Kidney glomerular epithelial cell (primary cell): ENCODE measurements around the gene LBHD1.
"Not testable (repeated sequence)": the region's sequence is repeated elsewhere in the genome, so short reads cannot be mapped to it uniquely, and the experiment has no call there.

Experiments
- DNase-seq: peaks from one replicate; lab custom pipeline; 2025; lab: John Stamatoyannopoulos, UW

The LBHD1 gene

DNA sequence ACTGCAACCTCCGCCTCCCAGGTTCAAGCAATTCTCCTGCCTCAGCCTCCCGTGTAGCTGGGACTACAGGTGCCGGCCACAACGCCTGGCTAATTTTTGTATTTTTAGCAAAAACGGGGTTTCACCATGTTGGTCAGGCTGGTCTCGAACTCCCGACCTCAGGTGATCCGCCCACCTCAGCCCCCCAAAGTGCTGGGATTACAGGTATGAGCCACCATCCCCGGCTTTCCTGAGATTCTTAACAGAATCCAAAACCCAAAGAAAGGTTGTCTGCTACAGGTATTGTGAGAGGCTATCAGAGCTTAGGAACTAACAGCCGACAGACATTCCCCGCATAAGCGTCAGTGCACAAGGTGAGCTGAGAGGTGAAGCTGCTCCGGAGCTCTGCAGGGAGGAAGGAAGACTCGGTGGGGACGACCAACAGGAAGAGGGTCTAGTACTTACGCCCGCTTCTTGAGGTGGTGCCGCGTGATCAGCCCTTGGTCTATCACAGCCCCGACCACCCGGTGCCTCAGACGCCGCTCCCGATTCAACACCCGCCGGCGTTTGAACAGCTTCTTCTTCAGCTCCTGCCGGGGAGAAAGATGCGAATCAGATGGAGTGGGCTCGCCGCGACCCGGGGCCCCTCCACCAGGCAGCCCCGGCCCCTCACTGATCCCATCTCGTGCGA lies 7.5 kb downstream of the LBHD1 start:
- DNase-seq, result peak; percentile 74

DNA sequence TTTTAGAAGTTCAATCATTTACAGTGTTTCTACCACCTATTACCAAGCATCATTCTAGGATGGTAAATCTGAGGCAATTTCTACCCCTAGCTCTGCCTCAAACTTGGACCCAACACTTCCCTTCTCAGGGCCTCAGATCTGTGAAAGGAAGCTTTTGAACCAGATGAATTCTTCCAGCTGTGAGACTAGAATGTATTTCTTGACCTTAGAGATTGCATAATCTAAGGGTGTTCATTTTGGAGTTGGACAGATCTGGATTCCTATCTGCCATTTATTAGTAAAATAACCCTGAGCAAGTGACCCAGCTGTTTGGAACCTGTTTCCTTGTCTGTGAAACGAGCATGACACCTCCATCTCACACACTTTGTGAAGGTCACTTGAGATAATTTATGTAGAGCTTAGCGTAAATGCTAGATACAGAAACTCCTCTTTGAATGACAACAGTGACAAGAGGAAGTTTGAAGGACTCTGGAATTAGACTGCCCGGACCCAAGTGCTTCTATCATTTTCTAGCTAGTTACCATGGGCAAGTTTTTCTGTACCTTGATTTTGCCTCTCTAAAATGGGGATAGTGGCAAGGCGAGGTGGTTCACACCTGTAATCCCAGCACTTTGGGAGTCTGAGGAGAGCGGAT lies 15.2 kb downstream of the LBHD1 start:
- DNase-seq, result no peak

DNA sequence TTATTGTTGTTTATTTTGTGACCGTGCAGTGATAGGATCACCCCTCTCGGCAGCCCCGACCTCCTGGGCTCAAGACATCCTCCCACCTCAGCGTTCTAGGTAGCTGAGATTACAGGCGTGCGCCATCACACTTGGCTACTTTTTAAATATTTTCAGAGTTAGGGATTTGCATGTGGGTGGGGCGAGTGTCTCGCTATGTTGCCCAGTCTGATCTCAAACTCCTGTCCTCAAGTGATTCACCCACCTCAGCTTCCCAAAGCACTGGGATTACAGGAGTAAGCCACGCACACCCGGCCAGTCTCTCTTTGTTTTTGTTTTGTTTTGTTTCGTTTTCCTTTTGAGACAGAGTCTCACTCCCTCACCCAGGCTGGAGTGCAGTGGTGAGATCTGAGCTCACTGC lies 17.8 kb downstream of the LBHD1 start:
- DNase-seq, result no peak

DNA sequence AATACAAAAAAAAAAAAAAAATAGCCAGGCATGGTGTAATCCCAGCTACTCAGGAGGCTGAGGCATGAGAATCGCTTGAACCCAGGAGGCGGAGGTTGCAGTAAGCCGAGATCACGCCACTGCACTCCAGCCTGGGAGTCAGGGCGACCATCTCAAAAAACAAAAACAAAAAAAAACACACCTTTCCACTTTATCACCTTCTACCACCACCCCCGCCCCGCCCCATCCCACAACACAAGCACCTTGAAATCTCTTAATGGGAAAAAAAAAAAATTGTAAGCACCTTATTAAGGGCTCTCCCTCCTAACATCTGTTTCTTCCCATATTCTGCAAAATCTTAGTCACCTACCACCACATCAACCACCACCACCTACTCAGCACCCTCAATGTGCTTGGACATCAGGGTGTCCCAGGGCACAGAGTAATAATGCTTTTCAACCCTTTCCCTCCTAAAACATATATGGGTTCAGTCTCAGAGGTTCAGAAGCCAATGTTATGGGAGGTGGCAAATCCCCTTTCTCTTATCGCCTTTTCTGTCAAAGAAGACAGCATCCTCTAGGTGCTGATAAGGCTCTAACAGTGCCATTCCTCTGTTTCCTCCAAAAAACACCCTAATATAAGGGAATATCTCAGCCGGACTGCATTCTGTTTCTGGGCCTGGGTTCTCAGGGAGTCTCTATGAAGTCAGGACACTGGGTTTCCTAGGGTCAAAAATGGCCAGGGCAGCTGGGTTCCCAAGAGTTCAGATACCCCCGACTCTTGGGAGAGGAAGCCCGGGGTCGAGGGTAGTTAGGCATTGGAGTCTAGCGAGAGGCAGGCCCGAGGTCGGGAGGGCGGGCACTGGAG lies 19.7 kb downstream of the LBHD1 start:
- no peak for DNase-seq

DNA sequence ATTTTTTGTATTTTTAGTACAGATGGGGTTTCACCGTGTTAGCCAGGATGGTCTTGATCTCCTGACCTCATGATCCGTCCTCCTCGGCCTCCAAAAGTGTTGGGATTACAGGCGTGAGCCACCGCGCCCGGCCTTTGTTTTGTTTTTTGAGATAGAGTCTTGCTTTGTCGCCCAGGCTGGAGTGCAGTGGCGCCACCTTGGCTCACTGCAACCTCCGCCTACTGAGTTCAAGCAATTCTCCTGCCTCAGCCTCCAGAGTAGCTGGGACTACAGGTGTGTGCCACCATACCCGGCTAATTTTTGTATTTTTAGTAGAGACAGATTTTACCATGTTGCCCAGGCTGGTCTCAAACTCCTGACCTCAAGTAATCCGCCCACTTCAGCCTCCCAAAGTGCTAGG lies 21.8 kb downstream of the LBHD1 start:
- not testable (repeated sequence) for DNase-seq

DNA sequence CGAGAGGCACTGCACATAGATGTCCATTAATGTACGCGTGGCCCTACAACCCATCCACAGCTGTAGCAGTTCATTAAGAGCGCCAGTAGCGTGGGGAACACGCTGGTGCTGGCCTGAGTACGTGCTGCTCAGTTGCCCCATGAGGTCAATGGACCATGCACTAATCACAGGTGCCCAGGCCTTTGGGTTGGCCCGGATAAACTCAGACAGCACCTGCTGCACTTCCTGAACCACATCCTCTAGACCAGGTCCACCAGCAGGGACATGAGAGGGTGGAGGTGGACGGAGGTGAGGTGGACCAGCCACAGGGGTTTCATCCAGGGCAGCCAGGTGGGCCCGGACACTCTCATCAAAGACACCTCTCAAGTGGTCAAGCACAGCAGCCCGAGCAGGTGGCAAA lies 22.6 kb downstream of the LBHD1 start:
- DNase-seq, result no peak

DNA sequence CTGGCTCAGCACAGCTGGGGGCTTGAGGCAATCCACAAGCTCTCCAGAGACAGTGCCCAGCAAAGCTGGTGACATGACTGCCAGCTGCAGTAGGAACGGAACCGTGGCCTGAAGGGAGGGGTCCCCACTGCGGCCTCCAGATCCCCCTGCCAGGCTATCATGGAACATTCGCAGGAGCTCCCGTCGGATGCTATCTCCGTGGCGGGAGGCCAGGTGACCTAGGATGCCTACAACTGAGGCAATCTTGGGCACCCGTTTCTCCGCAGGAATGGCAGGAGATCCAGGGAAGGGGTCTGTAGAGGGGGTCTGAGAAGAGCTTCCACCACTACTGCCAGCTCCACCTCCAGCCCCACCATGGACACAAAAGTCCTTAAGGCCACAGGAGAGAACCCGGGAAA lies 23.1 kb downstream of the LBHD1 start:
- DNase-seq, result no peak

DNA sequence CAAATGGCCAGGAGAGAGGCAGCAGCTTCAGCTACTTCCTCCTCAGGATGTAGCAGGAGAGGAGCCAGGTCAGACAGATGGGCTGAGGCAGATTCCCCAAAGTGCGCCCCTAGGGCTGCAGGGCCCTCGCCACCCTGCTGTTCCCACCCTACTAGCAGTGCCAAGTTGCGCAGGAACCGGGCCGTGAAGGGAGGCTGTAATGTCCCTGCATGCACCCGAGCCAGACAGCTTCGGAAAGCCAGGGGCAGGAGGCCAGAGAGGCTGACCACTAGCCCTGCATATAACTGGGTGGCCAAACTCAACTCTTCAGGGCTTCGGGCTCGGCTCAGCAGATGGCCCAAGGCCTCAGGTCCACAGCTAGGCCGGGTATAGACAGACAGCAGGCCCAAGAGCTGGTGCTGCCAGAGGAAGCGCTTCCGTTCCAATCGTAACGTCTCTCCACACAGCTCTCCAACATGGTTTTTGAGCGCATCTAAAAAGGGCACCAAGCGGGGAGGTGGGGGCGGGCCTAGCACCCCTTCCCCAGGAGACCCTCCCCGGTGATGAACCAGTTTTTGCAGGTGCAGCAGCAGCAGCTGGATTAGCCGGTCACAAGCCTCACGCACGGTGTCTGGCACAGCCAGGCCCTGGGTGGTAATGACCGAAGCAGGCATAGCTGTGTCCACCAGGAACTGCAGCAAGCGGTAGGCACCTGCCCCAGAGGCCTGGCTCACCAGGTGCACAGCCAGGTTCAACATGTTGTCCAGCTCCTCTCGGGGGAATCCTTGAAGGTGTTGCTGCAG lies 23.7 kb downstream of the LBHD1 start:
- DNase-seq, result no peak

DNA sequence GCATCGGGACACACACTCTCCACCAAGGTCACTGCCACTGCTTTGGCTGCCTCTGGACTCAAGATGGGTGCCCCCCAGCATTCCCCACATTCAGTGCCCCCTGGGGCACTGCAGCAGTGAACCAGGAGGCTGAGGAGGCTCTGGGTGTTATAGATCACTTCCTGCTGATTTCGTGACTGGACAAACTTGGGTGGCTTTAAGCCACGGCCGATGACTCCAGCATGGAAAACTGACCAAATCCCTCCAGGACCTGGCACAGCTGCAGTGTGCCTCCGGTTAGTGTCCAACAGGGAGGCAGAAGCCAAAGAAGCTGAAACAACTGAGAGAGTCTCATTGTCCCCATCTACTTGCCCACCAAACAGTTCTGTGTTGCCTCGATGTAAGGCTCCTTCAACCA lies 24.5 kb downstream of the LBHD1 start:
- no peak for DNase-seq

DNA sequence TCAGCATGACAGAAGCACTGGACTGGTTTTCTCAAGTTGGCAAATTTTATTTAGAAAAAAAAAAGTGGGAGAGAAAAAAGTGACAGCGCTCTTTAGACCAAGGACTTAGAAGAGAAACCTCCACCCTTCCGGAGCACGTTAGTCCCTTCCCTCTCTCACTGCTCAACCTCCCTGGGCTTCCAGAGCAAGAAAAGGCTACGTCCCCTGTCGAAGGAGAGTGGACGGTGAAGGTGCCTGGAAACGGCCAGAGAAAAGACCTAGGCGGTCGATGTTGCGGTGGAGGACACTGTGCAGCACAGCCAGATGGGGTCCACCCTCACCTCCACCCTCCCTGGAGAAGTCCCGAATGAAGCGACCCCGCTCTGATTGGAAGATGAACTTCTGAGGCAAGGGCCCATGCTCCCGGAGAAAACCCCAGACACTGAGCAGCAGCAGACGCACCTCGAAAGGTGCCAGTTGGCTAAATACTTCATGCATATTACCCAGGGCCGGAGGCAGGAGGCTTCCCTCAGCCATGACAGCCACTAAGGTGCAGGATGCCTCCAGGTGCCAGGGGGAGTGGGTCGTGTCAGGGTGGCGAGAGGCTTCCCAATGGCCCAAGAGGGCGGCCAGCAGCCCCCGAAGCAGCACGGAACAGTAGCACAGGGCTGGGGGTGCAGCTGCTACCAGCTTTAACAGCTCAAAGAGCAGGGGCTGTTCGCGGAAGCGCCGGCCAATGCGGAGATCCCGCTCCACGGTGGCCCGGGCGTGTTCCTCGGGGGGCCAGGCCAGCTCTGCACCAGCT lies 25.1 kb downstream of the LBHD1 start:
- no peak for DNase-seq

DNA sequence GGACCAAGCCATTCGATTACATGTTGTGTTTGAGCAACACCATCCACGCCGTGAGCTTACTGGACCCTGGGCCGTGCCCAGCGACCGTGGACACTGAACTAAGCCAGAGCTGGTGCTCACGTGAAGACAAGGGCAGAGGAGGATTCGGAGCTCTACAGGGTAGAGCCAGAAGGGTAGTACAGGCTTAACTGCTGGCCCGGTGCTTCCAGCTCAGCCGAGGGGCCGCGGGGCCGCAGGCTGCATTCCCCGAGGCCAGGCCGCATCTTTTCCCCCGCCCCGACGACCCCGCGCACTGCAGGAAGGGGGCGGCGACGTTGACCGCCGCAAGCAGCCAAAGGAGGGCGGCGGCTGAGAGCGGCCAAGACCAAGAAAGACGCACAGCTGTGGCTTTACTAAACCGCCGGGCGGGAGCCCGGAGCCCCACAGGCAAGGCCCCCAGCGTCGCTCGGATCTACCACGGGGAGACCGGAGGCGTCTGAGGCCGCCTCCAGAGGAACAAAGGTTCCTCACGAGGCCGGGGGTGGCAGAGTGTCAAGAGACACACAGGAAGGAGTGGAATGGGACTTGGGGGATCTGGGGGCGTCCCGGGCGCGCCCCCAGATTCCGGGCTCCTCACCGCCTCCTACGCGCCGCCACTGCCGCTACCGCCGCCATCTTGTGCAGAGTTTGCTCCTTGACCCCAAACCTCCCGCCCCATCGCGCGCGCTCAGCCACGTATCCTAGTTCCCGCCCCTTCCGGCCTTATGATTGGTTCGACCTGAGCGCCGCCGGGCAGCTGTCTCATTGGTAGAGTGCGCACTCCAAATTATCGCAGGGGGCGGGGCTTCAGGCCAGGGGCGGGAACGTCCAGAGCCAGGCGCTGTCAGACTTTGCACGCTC lies 25.9 kb downstream of the LBHD1 start, which contains the start of gene GANAB:
TSS of gene GANAB (minus strand) at position 668 of the 879 bp plus-strand sequence. CDS start at position 654, 14 bp downstream.
- peak; percentile 96 for DNase-seq

DNA sequence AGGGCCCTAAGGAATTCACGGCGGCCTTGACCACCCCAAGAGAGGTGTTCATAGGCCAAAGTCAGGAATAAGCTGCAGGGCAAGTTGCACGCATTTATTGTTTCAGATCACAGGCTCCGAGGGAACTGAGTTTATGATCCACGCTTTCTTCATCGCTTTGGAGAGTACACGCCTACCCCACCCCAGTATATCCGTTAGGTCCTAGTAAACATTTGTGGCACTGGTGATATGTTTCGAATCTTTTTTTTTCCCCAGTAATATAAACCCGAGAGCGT lies 26.5 kb downstream of the LBHD1 start:
- no peak for DNase-seq

DNA sequence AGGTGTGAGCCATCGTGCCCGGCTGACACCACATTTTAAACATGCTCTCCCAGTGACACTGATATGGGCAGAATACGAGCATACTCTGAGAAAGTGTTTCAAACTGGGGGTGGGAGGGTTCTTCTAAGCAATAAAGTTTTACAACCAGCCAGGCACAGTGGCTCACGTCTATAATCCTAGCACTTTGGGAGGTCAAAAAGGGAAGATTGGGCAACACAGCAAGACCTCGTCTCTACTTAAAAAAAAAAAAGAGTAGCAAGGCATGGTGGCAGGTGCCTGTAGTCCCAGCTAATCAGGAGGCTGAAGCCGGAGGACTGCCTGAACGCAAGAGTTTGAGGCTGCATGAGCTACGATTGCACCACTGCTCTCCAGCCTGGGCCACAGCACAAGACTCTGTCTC lies 27.8 kb downstream of the LBHD1 start:
- DNase-seq, result no peak

DNA sequence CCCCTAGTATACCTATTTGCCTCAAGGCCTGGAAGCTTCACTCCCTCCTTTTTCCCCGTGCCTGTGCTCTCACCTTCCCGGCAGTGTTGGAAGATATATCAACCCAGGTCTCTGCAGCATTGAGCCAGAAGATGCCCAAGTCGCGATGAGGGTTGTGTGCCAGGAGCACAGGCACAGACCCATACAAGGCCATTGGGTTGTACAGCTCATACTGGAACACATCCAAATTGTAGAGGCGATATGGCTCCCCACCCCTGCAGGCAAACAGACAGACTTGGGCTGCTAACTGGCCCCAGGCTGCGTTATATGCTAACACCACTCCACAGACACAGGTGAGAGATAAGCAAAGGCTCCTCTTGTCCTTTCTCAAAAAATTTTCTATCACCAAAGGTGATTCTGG lies 39.6 kb downstream of the LBHD1 start:
- DNase-seq, result no peak

DNA sequence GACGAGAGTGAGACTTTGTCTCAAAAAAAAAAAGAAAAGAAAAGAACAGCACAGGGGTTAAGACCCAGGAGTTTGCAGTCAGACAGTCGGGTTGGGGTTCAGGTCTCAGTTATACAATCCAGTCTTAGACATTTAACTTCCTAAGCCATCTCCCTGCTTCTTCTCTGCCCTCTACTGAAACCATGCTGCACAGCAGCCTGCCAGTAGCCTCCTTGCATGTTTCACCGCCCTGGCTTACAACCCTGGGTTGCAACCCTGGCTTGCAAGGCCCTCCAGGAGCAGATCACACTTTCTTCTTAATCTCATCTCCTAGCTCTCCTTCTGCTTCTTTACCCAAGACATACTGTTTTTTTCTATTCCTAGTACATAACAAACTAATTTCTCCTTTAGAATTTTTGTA lies 44.4 kb downstream of the LBHD1 start:
- DNase-seq, result no peak

DNA sequence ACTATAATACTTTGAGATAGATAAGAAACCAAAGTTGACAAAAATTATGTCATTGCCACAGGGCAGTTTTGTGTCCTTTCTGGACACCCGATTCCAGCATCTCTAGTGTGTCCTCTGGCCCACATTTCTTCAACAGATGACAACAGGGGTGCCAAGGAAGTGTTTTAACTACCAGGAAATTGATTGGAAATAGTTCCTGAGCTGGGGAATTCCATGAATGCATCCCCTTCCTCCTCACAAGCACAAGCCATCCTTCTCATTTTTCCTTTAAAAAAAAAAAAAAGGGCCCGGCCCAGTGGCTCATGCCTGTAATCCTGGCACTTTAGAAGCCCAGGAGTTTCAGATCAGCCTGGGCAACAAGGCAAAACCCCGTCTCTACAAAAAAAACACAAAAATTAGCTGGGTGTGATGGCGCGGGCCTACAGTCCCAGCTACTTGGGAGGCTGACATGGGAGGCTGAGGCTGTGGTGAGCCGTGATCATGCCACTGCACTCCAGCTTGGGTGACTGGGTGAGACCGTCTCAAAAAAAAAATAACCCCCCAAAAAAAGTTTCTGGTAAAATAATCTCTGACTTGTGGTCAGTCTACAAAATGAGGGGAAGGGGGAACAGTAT lies 49.5 kb downstream of the LBHD1 start:
- DNase-seq, result no peak

DNA sequence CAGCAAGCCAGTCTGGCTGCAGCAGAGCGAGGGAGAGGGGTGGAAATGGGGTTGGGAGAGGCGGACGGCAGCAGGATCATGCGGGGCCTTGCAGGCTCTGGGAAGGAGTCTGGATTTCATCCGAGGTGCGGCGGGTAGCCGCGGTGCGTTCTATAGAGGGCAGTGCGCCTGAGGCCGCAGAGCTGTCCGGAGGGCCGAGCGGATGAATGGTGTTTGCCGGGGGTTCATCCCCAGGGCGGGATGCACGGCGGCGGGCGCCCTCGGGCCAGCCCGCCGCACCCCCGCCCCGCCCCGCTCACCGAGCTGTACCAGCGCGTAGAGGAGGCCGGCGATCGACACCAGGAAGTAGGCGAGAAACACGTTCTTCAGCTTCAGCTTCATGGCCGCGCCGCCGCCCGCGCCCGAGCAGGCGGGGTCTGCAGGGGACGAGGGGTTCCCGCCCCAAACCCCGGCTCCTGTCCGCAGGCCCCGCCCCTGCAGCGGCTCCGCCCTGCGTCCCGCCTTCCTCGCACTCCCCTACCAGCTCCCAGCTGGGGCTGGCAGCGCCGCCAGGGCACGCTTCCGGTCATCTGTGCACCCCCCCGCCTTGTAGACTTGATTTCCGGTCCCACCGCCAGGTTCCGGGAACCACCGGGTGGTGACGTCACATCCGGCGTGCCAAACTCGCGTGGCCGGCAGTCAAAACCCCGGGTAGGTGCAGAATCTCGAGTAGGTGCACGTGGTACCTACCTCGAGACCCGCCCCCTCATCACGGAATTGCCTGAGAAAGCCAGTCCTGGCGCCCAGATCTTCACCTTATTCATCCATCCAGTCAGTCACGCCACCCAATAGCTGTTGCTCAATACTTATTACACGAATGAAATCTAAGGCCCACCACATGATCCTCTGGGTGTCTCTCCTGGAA lies 50.2 kb downstream of the LBHD1 start, which contains the start of gene B3GAT3:
TSS of gene B3GAT3 (minus strand) at position 420 of the 904 bp plus-strand sequence. CDS start at position 381, 39 bp downstream.
- peak; percentile 95 for DNase-seq

DNA sequence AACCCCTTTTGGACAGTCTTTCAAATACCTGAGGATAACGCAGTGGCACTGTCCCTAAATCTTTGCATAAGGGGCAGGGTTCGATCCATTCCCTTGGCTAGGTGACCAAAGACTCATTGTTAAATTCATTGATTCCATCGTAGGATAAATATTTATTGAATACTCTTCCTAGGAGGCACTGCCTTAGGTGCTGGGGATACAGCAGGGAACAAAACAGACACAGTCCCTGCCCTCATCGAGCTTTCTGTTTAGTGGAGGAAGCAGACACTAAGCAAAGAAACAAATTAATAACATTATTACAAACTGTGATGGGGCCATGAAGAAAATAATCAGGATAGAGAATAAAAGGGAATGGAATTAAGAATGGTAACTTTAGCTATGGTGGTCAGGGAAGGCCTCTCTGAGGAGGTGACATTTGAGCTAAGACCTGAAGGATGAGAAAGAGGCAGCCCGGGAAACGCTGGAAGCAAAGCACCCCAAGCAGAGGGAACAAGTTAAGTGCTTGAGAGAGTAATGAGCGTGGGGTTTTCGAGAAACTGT lies 51.0 kb downstream of the LBHD1 start:
- DNase-seq, result no peak

DNA sequence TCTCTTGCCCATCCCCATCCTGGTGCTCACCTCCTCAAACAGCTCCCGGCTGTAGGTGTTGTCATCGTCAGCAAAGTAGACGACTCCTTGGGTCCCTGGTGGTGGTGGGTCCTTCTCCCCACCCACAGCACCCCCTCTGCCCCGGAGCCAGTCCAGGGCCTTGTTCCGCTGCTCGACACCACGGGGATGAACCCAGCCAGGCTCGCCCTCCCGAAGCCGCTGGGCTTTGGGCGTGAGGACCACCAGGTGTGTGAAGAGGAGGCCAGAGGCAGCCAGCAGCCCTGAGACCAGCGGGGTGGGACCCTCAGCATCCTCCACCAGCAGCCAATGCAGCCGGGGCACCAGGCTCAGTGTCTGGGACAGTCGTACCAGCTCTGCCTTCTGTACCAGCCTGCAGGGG lies 55.1 kb downstream of the LBHD1 start:
- DNase-seq, result not testable (repeated sequence)
